NCI-H2196 treated with DMSO at 0.1 percent for 48 hours (cell line): Measurements from ENCODE around the gene PDK2.
"Not testable (repeated sequence)": the region's sequence is repeated elsewhere in the genome, so short reads cannot be mapped to it uniquely, and the experiment has no call there.

Source experiments
- DNase-seq: peaks from one replicate; lab custom pipeline; 2025; ENCODE audit not compliant: unreplicated experiment; lab: John Stamatoyannopoulos, UW

PDK2 gene

GRCh38 chr17:50058296-50058953 lies 36.7 kb upstream of the PDK2 start:
- DNase-seq, result no peak

- peak; percentile 78 for DNase-seq
These were observed 35.9 kb upstream of the PDK2 start for GRCh38 chr17:50059256-50059655.

- no peak for DNase-seq
These were observed 35.3 kb upstream of the PDK2 start for GRCh38 chr17:50059759-50060273.

- DNase-seq, result no peak
These were observed 34.0 kb upstream of the PDK2 start for GRCh38 chr17:50060951-50061712.

- not testable (repeated sequence) for DNase-seq
These were observed 33.5 kb upstream of the PDK2 start for GRCh38 chr17:50061713-50062045.

GRCh38 chr17:50062293-50063243 lies 32.6 kb upstream of the PDK2 start:
- peak; percentile 71 for DNase-seq

- no peak for DNase-seq
These were observed 31.4 kb upstream of the PDK2 start for GRCh38 chr17:50063561-50064252.

GRCh38 chr17:50064253-50065001 lies 30.7 kb upstream of the PDK2 start:
- DNase-seq, result no peak

- no peak for DNase-seq
These were observed 30.1 kb upstream of the PDK2 start for GRCh38 chr17:50065056-50065455.

- DNase-seq, result no peak
These were observed 28.2 kb upstream of the PDK2 start for GRCh38 chr17:50066995-50067394.

GRCh38 chr17:50067996-50068395 lies 27.2 kb upstream of the PDK2 start:
- no peak for DNase-seq

GRCh38 chr17:50070908-50071680 lies 24.1 kb upstream of the PDK2 start:
- DNase-seq, result no peak

- DNase-seq, result no peak
These were observed 23.5 kb upstream of the PDK2 start for GRCh38 chr17:50071692-50072091.

GRCh38 chr17:50072130-50072529 lies 23.0 kb upstream of the PDK2 start:
- DNase-seq, result no peak

GRCh38 chr17:50072925-50073324 lies 22.2 kb upstream of the PDK2 start:
- no peak for DNase-seq

GRCh38 chr17:50074227-50074626 lies 20.9 kb upstream of the PDK2 start:
- no peak for DNase-seq

- DNase-seq, result no peak
These were observed 19.6 kb upstream of the PDK2 start for GRCh38 chr17:50075446-50076032.

GRCh38 chr17:50076221-50076590 lies 18.9 kb upstream of the PDK2 start:
- DNase-seq, result no peak

- no peak for DNase-seq
These were observed 18.4 kb upstream of the PDK2 start for GRCh38 chr17:50076591-50077235.
